Vagina (tissue), 2 donors: ENCODE results near the gene GH2. TPM values are rescaled to one million over a fixed set of nuclear protein-coding genes. Genes with fewer than 3 reads are reported as not detected.
A peak's percentile ranks its signal among the peaks of the same experiment; 100 is the strongest.

ENCODE experiments used
- DNase-seq, 2 donors: peaks; one replicate each; pipeline ENCODE4 v3.0.0-alpha.2; 2017; ENCODE audit errors: extremely low spot score in 2 of 2
- H3K27ac ChIP-seq: fragments of 200-600 bp; sonication (generic); one replicate; pipeline ENCODE4 v1.5.1; 2019
- H3K27me3 ChIP-seq: fragments of 200-600 bp; sonication (generic); one replicate; pipeline ENCODE4 v1.5.1; 2019
- H3K36me3 ChIP-seq, 2 donors: fragments of 200-600 bp; sonication (generic); one replicate each; pipeline ENCODE4 v1.5.1; 2017 to 2019
- H3K4me1 ChIP-seq: fragments of 200-600 bp; sonication (generic); one replicate; pipeline ENCODE4 v1.5.1; 2019
- H3K4me3 ChIP-seq, 2 donors: fragments of 200-600 bp; sonication (generic); 1 replicate in 1 of 2; 2 replicates in 1 of 2; pipeline ENCODE4 v1.5.1; 2016 to 2019
- H3K9me3 ChIP-seq: fragments of 200-600 bp; sonication (generic); one replicate; pipeline ENCODE4 v1.5.1; 2019
- CTCF ChIP-seq, 3 experiments: fragments of 450-650 bp in 2 of 3; fragments of 200-600 bp in 1 of 3; sonication (generic) in 1 of 3; IDR thresholded peaks; one replicate each; pipeline ENCODE4 v1.5.1; 2017 to 2019; ENCODE audit warnings: antibody characterized with exemption in 3 of 3, mild to moderate bottlenecking in 2 of 3, moderate library complexity in 2 of 3
- POLR2A ChIP-seq, 2 donors: fragments of 450-650 bp; IDR thresholded peaks; one replicate each; pipeline ENCODE4 v1.6.1; 2017; ENCODE audit warnings: antibody characterized with exemption in 2 of 2, mild to moderate bottlenecking in 2 of 2, moderate library complexity in 2 of 2
- POLR2AphosphoS5 ChIP-seq, 2 donors: sonication (generic); formaldehyde crosslinking; IDR thresholded peaks; one replicate each; pipeline ENCODE4 v1.9.0; 2017; ENCODE audit warnings: antibody characterized with exemption in 2 of 2, mild to moderate bottlenecking in 2 of 2, low read depth in 1 of 2; ENCODE audit not compliant: insufficient read depth in 1 of 2
- intact Hi-C: fragments of 100-400 bp; cut with DNase I; formaldehyde crosslinking; loops from one replicate; pipeline ENCODE4 v1.15.1; 2023
- total RNA-seq: library from RNA; depleted of rRNA; stranded (reverse); fragments of >200 nt; gene quantifications from one replicate; pipeline ENCODE4 v1.2.3, GENCODE V29; 2016

The GH2 gene
- total RNA-seq, 1 donor from 2014 or later, result not detected

GRCh38 chr17:63837480-63837879, 44.3 kb downstream of the GH2 start:
- Histone ChIP-seq H3K27me3 (no peaks in the 10 kb centered on the region), H3K36me3 (peaks cover 0 to 50% of the 10 kb centered on the region in 2 donors), H3K9me3 (no peaks in the 10 kb centered on the region), H3K4me3 (no peak overlapping the region), H3K4me1 (peaks cover 60% of the 10 kb centered on the region), H3K27ac (peak overlapping the region; percentile 97)
- no peak for DNase-seq
- intact Hi-C loops, result no loop called here
- TF ChIP-seq POLR2A (IDR thresholded peaks at IDR 0.05), result no peak
- TF ChIP-seq POLR2AphosphoS5 (IDR thresholded peaks at IDR 0.05; ENCODE audit: insufficient read depth in 1 of 2, low read depth in 1 of 2), result no peak
- no peak for TF ChIP-seq CTCF (IDR thresholded peaks at IDR 0.05)

- Histone ChIP-seq H3K36me3 (peaks cover 0 to 57% of the 10 kb centered on the region in 2 donors), H3K4me3 (no peak overlapping the region), H3K27ac (peak overlapping the region; percentile 97), H3K27me3 (no peaks in the 10 kb centered on the region), H3K4me1 (peaks cover 60% of the 10 kb centered on the region), H3K9me3 (no peaks in the 10 kb centered on the region)
- intact Hi-C loops, result no loop called here
- no peak for DNase-seq
- no peak for TF ChIP-seq POLR2AphosphoS5 (IDR thresholded peaks at IDR 0.05; ENCODE audit: insufficient read depth in 1 of 2, low read depth in 1 of 2)
- no peak for TF ChIP-seq POLR2A (IDR thresholded peaks at IDR 0.05)
- TF ChIP-seq CTCF (IDR thresholded peaks at IDR 0.05), result no peak
These were observed 44.9 kb downstream of the GH2 start for GRCh38 chr17:63836811-63837210.

GRCh38 chr17:63835167-63835720, 46.5 kb downstream of the GH2 start:
- intact Hi-C loops, result no loop called here
- Histone ChIP-seq H3K9me3 (no peaks in the 10 kb centered on the region), H3K4me3 (no peak overlapping the region), H3K27ac (peak overlapping the region; percentile 24), H3K36me3 (peaks cover 0 to 72% of the 10 kb centered on the region in 2 donors), H3K4me1 (peaks cover 46% of the 10 kb centered on the region), H3K27me3 (no peaks in the 10 kb centered on the region)
- TF ChIP-seq POLR2A (IDR thresholded peaks at IDR 0.05), result no peak
- peak in 1 of 3 experiments; percentile 1 for TF ChIP-seq CTCF (IDR thresholded peaks at IDR 0.05)
- DNase-seq, result no peak

GRCh38 chr17:63834431-63835166, 47.1 kb downstream of the GH2 start:
- peaks cover 43% of the 10 kb centered on the region for H3K4me1 ChIP-seq
- no peaks in the 10 kb centered on the region for H3K9me3 ChIP-seq
- peak overlapping the region; percentile 24 for H3K27ac ChIP-seq
- H3K27me3 ChIP-seq, result no peaks in the 10 kb centered on the region
- DNase-seq, result no peak
- intact Hi-C loops, result no loop called here
- H3K36me3 ChIP-seq, result peaks cover 0 to 79% of the 10 kb centered on the region in 2 donors
- no peak for TF ChIP-seq POLR2AphosphoS5 (IDR thresholded peaks at IDR 0.05; ENCODE audit: insufficient read depth in 1 of 2, low read depth in 1 of 2)
- peak in 1 of 3 experiments; percentile 4 for TF ChIP-seq CTCF (IDR thresholded peaks at IDR 0.05)
- no peak overlapping the region for H3K4me3 ChIP-seq

- peaks cover 0 to 83% of the 10 kb centered on the region in 2 donors for H3K36me3 ChIP-seq
- no peak for TF ChIP-seq POLR2AphosphoS5 (IDR thresholded peaks at IDR 0.05; ENCODE audit: insufficient read depth in 1 of 2, low read depth in 1 of 2)
- no peak for TF ChIP-seq CTCF (IDR thresholded peaks at IDR 0.05)
- TF ChIP-seq POLR2A (IDR thresholded peaks at IDR 0.05), result no peak
- H3K4me3 ChIP-seq, result no peak overlapping the region
- no peaks in the 10 kb centered on the region for H3K9me3 ChIP-seq
- no peak overlapping the region for H3K27ac ChIP-seq
- DNase-seq, result no peak
- no peaks in the 10 kb centered on the region for H3K27me3 ChIP-seq
- intact Hi-C loops, result no loop called here
- peaks cover 43% of the 10 kb centered on the region for H3K4me1 ChIP-seq
These were observed 47.9 kb downstream of the GH2 start for GRCh38 chr17:63833741-63834373.
